Sigmoid colon (tissue), 7 donors: ENCODE data around the gene DOCK3. TPM values are rescaled to one million over a fixed set of nuclear protein-coding genes. Genes with fewer than 3 reads are reported as not detected.

Source experiments
- DNase-seq: peaks from one replicate; pipeline ENCODE4 v3.0.0-alpha.2; 2019
- H3K27ac ChIP-seq, 4 donors: fragments of 200-600 bp; sonication (generic); one replicate each; pipeline ENCODE4 v1.5.1; 2016 to 2019; ENCODE audit warnings: mild to moderate bottlenecking in 1 of 4
- H3K27me3 ChIP-seq, 3 donors: fragments of 200-600 bp; sonication (generic); one replicate each; pipeline ENCODE4 v1.5.1; 2019; ENCODE audit warnings: mild to moderate bottlenecking in 1 of 3
- H3K36me3 ChIP-seq, 4 donors: fragments of 200-600 bp; sonication (generic); one replicate each; pipeline ENCODE4 v1.5.1; 2016 to 2019
- H3K4me1 ChIP-seq, 4 donors: fragments of 200-600 bp; sonication (generic); one replicate each; pipeline ENCODE4 v1.5.1; 2017 to 2019
- H3K4me3 ChIP-seq, 4 donors: fragments of 200-600 bp; sonication (generic); one replicate each; pipeline ENCODE4 v1.5.1; 2017 to 2019; ENCODE audit warnings: mild to moderate bottlenecking in 2 of 4, moderate library complexity in 1 of 4
- H3K9me3 ChIP-seq, 4 donors: fragments of 200-600 bp in 3 of 4; sonication (generic) in 3 of 4; one replicate each; pipeline versions ENCODE4 v1.5.1 to v1.6.1; 2013 to 2019
- EP300 ChIP-seq, 4 donors: sonication (generic); formaldehyde crosslinking; IDR thresholded peaks; one replicate each; pipeline ENCODE4 v1.6.1; 2017; ENCODE audit warnings: antibody characterized with exemption in 4 of 4
- POLR2A ChIP-seq, 2 donors: fragments of 450-650 bp; IDR thresholded peaks; one replicate each; pipeline ENCODE4 v1.6.1; 2016; ENCODE audit warnings: antibody characterized with exemption in 2 of 2, mild to moderate bottlenecking in 2 of 2, moderate library complexity in 2 of 2
- POLR2AphosphoS5 ChIP-seq, 4 donors: sonication (generic); formaldehyde crosslinking; IDR thresholded peaks; one replicate each; pipeline ENCODE4 v1.6.1; 2017; ENCODE audit warnings: antibody characterized with exemption in 4 of 4
- WGBS, 2 donors: extraction: QIAGEN DNeasy Blood & Tissue Kit; methylation state at CpG; one replicate each; pipeline ENCODE4 v1.1.7; 2013; 5-methylcytosine and 5-hydroxymethylcytosine counted together
- intact Hi-C: fragments of 100-400 bp; cut with DNase I; formaldehyde crosslinking; loops from one replicate; pipeline ENCODE4 v1.15.1; 2023
- polyA plus RNA-seq, 3 donors: library from polyadenylated mRNA; stranded (reverse); fragments of 200-250 nt; gene quantifications; one replicate each; pipeline ENCODE4 v1.2.3, GENCODE V29; 2013
- total RNA-seq, 4 donors: library from RNA; depleted of rRNA; stranded (reverse); fragments of >200 nt; gene quantifications; one replicate each; pipeline ENCODE4 v1.1.0, GENCODE V29; 2016
- TF ChIP-seq, protein P1 (sequence below), 4 experiments: fragments of 450-650 bp in 3 of 4; fragments of 200-600 bp in 1 of 4; IDR thresholded peaks; one replicate each; pipeline ENCODE4 v1.5.1; 2016 to 2019; ENCODE audit warnings: antibody characterized with exemption in 4 of 4, mild to moderate bottlenecking in 3 of 4, moderate library complexity in 2 of 4
- donor health status: healthy with polysubstance abuse.
- donor health status: Bipolar disorder and iron deficiency.
- donor health status: healthy.

DOCK3 gene
- total and polyA plus RNA-seq, 7 donors, result 0.25 to 4.4 (median 3.3) TPM; not detected in 2

DNA sequence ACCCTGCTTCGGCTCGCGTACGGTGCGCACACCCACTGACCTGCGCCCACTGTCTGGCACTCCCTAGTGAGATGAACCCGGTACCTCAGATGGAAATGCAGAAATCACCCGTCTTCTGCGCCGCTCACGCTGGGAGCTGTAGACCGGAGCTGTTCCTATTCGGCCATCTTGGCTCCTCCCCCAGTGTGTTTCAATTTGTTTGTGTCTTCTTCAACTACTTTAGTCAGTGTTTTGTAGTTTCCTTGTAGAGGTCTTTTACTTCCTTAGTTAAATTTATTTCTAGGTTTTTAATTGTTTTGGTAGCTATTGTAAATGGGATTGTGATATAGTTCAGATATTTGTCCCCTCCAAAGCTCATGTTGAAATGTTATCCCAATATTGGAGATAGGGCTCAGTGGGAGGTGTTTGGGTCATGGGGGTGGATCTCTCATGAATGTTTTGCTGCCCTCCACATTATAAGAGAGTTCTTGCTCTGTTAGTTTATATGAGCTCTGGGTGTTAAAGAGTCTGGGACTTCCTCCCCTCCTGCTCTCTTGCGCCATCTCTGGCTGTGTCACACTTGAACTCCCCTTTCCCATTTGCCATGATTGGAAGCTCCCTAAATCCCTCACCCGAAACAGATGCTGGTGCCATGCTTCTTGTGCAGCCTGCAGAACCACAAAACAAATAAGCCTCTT, 304.4 kb downstream of the DOCK3 start:
- Histone ChIP-seq H3K27me3 (no peaks in the 10 kb centered on the region), H3K4me3 (no peak overlapping the region)

DNA sequence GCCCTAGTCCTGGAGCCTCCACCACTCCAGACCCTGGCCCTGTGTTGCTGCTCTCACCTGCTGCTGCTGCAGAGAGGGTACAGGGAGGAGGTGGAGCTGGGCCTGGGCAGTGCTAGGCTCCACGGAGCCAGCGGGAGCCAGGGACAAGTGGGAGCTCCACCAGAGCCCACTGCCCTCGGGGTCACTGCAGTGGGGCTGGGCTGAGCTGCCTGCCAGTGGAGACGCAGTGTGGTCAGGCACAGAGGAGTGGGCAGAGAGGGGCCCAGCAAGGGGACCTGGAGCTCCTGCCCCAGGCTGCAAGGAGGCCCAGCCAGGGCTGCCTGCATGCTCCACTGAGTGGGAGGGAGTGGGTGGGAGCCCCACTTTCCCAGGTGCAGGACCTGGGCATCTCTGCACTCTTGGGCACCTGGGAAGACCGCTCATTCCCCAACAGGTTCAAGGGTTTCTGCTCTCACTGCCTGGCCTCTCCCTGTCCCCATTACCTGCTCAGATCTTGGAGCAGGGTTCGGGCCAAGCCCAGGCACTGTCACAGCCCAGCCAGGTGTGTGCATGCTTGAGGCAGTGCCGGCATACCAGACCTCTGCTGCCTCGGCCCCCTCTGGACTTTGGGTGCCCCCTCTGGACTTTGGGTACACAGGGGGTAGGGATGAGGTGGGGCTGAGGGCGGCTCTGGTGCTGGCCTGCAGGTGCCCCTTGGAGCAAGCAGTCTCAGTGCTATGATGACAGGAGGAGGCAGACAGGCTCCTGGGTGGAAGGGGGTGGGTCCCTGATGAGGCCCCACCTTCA, 308.0 kb downstream of the DOCK3 start:
- H3K27me3 ChIP-seq, result no peaks in the 10 kb centered on the region
- TF ChIP-seq POLR2AphosphoS5 (IDR thresholded peaks at IDR 0.05), result no peak
- TF ChIP-seq POLR2A (IDR thresholded peaks at IDR 0.05), result no peak
- TF ChIP-seq, protein P1, sequence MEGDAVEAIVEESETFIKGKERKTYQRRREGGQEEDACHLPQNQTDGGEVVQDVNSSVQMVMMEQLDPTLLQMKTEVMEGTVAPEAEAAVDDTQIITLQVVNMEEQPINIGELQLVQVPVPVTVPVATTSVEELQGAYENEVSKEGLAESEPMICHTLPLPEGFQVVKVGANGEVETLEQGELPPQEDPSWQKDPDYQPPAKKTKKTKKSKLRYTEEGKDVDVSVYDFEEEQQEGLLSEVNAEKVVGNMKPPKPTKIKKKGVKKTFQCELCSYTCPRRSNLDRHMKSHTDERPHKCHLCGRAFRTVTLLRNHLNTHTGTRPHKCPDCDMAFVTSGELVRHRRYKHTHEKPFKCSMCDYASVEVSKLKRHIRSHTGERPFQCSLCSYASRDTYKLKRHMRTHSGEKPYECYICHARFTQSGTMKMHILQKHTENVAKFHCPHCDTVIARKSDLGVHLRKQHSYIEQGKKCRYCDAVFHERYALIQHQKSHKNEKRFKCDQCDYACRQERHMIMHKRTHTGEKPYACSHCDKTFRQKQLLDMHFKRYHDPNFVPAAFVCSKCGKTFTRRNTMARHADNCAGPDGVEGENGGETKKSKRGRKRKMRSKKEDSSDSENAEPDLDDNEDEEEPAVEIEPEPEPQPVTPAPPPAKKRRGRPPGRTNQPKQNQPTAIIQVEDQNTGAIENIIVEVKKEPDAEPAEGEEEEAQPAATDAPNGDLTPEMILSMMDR (IDR thresholded peaks at IDR 0.05), result no peak
- TF ChIP-seq EP300 (IDR thresholded peaks at IDR 0.05), result no peak
- WGBS, 2 donors, result 93 to 95% methylated on average over 9 of the region's 9 CpGs
- no peaks in the 10 kb centered on the region for H3K4me1 ChIP-seq
- no peak overlapping the region for H3K4me3 ChIP-seq
- H3K36me3 ChIP-seq, result no peaks in the 10 kb centered on the region
- intact Hi-C loops, result no loop called here
- H3K9me3 ChIP-seq, result no peaks in the 10 kb centered on the region
- H3K27ac ChIP-seq, result no peak overlapping the region
- no peak for DNase-seq

More for the DNA sequence above, 304.4 kb downstream of the DOCK3 start:
- H3K36me3 ChIP-seq, result no peaks in the 10 kb centered on the region
- DNase-seq, result no peak
- no peaks in the 10 kb centered on the region for H3K4me1 ChIP-seq
- no peak overlapping the region for H3K27ac ChIP-seq
- intact Hi-C loops, result no loop called here
- no peaks in the 10 kb centered on the region for H3K9me3 ChIP-seq
- TF ChIP-seq POLR2A (IDR thresholded peaks at IDR 0.05) (no peak), POLR2AphosphoS5 (IDR thresholded peaks at IDR 0.05) (no peak), EP300 (IDR thresholded peaks at IDR 0.05) (no peak)
- TF ChIP-seq, protein P1 (IDR thresholded peaks at IDR 0.05), result no peak
- WGBS, 2 donors, result 97 to 98% methylated on average over 13 to 15 of the region's 15 CpGs

DNA sequence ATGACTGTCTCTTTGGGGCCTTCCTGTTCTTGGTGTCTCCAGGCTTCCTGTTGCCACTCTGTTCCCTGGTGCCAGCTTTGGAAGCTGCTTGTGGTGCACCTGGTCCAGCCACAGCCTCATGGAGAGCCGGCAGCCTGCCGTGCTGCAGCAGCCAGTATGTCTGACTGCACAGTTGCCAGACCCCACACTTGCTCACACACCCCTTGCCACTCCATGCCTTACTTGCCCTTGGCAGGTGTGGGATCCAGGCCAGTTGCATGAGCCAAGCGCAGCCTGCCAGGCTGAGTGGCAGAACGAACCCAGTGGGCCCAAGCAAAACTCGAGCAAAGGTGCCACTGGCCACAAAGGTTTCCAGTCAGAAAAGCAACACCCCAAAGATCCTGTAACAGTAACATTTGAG, 309.2 kb downstream of the DOCK3 start:
- Histone ChIP-seq H3K27ac (no peak overlapping the region), H3K4me1 (no peaks in the 10 kb centered on the region), H3K9me3 (no peaks in the 10 kb centered on the region), H3K4me3 (no peak overlapping the region), H3K36me3 (no peaks in the 10 kb centered on the region), H3K27me3 (no peaks in the 10 kb centered on the region)
- no peak for DNase-seq
- 92 to 96% methylated on average over 5 of the region's 5 CpGs for WGBS, 2 donors
- intact Hi-C loops, result no loop called here
- TF ChIP-seq EP300 (IDR thresholded peaks at IDR 0.05) (no peak), POLR2AphosphoS5 (IDR thresholded peaks at IDR 0.05) (no peak), POLR2A (IDR thresholded peaks at IDR 0.05) (no peak)
- TF ChIP-seq, protein P1 (IDR thresholded peaks at IDR 0.05), result no peak

DNA sequence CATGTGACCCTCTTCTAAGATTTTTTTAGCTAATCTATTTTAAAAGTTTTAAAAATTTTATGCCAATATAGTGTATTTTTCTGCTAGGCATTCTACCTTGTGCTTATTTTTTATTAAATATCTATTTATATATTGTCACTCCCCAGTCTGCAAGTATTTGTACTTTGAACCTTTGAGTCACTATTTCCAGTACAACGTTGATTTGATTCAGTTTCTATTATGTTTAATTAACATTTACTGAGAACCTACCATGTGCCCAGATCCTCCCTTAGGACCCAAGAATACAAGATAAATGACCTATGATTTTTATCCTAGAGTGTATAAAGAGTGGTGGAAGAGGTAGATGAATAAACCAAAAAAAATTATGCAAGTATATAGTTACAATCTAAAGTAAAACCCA, 311.2 kb downstream of the DOCK3 start:
- H3K27me3 ChIP-seq, result no peaks in the 10 kb centered on the region
- DNase-seq, result no peak
- TF ChIP-seq, protein P1 (IDR thresholded peaks at IDR 0.05), result no peak
- TF ChIP-seq POLR2A (IDR thresholded peaks at IDR 0.05), result no peak
- TF ChIP-seq POLR2AphosphoS5 (IDR thresholded peaks at IDR 0.05), result no peak
- no peak for TF ChIP-seq EP300 (IDR thresholded peaks at IDR 0.05)

More for the DNA sequence above, 311.2 kb downstream of the DOCK3 start:
- no peaks in the 10 kb centered on the region for H3K4me1 ChIP-seq
- H3K9me3 ChIP-seq, result no peaks in the 10 kb centered on the region
- no peak overlapping the region for H3K4me3 ChIP-seq
- 20 to 55% methylated on average over 1 of the region's 1 CpG for WGBS, 2 donors
- H3K27ac ChIP-seq, result no peak overlapping the region
- H3K36me3 ChIP-seq, result no peaks in the 10 kb centered on the region
- intact Hi-C loops, result no loop called here
